Spinal cord (tissue), 10 donors: Measurements from ENCODE around the gene ZNF76. TPM values are rescaled to one million over a fixed set of nuclear protein-coding genes. Genes with fewer than 3 reads are reported as not detected.
"Not testable (repeated sequence)": the region's sequence is repeated elsewhere in the genome, so short reads cannot be mapped to it uniquely, and the experiment has no call there.

Source experiments
- DNase-seq, 6 donors: peaks; one replicate each; pipeline versions ENCODE4 v3.0.0 to v3.0.0-alpha.2; 2013 to 2015; ENCODE audit warnings: low spot score in 6 of 6, low read depth in 4 of 6
- H3K27ac ChIP-seq: one replicate; pipeline ENCODE4 v1.5.1; 2013; ENCODE audit warnings: low read depth, low read length, control low read depth
- H3K27me3 ChIP-seq: one replicate; pipeline ENCODE4 v1.6.1; 2013; ENCODE audit warnings: low read length; ENCODE audit not compliant: control insufficient read depth, insufficient read depth
- H3K36me3 ChIP-seq: one replicate; pipeline ENCODE4 v1.6.1; 2013; ENCODE audit warnings: low read length; ENCODE audit not compliant: control insufficient read depth, insufficient read depth
- H3K4me1 ChIP-seq: one replicate; pipeline ENCODE4 v1.6.1; 2013; ENCODE audit warnings: low read length; ENCODE audit not compliant: control insufficient read depth, insufficient read depth
- H3K4me3 ChIP-seq: one replicate; pipeline ENCODE4 v1.5.1; 2013; ENCODE audit warnings: low read depth, low read length, control low read depth
- H3K9me3 ChIP-seq: one replicate; pipeline ENCODE4 v1.6.1; 2013; ENCODE audit warnings: low read length; ENCODE audit not compliant: control insufficient read depth, insufficient read depth
- WGBS: methylation state at CpG from one replicate; pipeline ENCODE4 v1.1.5; 2013; ENCODE audit warnings: missing lambda C conversion rate; ENCODE audit not compliant: insufficient coverage; 5-methylcytosine and 5-hydroxymethylcytosine counted together
- polyA plus RNA-seq, 2 donors: library from polyadenylated mRNA; unstranded; fragments of 120-200 nt; gene quantifications; one replicate each; pipeline ENCODE4 v1.2.1, GENCODE V29; 2013; ENCODE audit not compliant: insufficient read length in 2 of 2
- total RNA-seq, 2 donors: library from RNA; depleted of rRNA in 1 of 2; stranded (reverse); fragments of 120-200 nt in 1 of 2; fragments of >200 nt in 1 of 2; gene quantifications; one replicate each; pipeline versions ENCODE4 v1.2.3 to v1.2.4, GENCODE V29; 2013 to 2014
- donor health status: healthy.

The ZNF76 gene
- total and polyA plus RNA-seq, 4 donors: 15.5 to 61.2 (median 37.7) TPM

GRCh38 chr6:35305117-35305516 is 45.6 kb downstream of the ZNF76 start:
- H3K27me3 ChIP-seq: no peaks in the 10 kb centered on the region
- H3K27ac ChIP-seq: no peak overlapping the region
- no peaks in the 10 kb centered on the region for H3K9me3 ChIP-seq
- no peaks in the 10 kb centered on the region for H3K4me1 ChIP-seq
- WGBS: 80% methylated on average over 1 of the region's 8 CpGs
- no peaks in the 10 kb centered on the region for H3K36me3 ChIP-seq
- no peak overlapping the region for H3K4me3 ChIP-seq
- DNase-seq: no peak

- H3K4me1 ChIP-seq, H3K27ac ChIP-seq, DNase-seq, H3K4me3 ChIP-seq, H3K36me3 ChIP-seq, H3K27me3 ChIP-seq, H3K9me3 ChIP-seq: not testable (repeated sequence)
- WGBS: 96% methylated on average over 12 of the region's 15 CpGs
Observed at GRCh38 chr6:35307138-35307537, 47.6 kb downstream of the ZNF76 start.

GRCh38 chr6:35308543-35308942 is 49.0 kb downstream of the ZNF76 start:
- not testable (repeated sequence) for H3K36me3 ChIP-seq, DNase-seq, H3K27me3 ChIP-seq, H3K4me3 ChIP-seq, H3K9me3 ChIP-seq, H3K4me1 ChIP-seq, H3K27ac ChIP-seq
- no CpG with 5 or more reads among the region's 2 CpGs for WGBS

- Histone ChIP-seq H3K4me3 (no peak overlapping the region), H3K9me3 (no peaks in the 10 kb centered on the region), H3K27ac (no peak overlapping the region), H3K27me3 (no peaks in the 10 kb centered on the region), H3K36me3 (peaks cover 3% of the 10 kb centered on the region), H3K4me1 (no peaks in the 10 kb centered on the region)
- DNase-seq: no peak
- WGBS: 89% methylated on average over 9 of the region's 9 CpGs
Observed at GRCh38 chr6:35309611-35310264, 50.2 kb downstream of the ZNF76 start.

GRCh38 chr6:35310265-35310831 is 50.8 kb downstream of the ZNF76 start:
- Histone ChIP-seq H3K4me3 (no peak overlapping the region), H3K36me3 (peaks cover 3% of the 10 kb centered on the region), H3K4me1 (no peaks in the 10 kb centered on the region), H3K27me3 (no peaks in the 10 kb centered on the region), H3K9me3 (no peaks in the 10 kb centered on the region), H3K27ac (no peak overlapping the region)
- DNase-seq: no peak
- 75% methylated on average over 6 of the region's 6 CpGs for WGBS

- WGBS: 78% methylated on average over 4 of the region's 6 CpGs
- no peak for DNase-seq
- H3K27ac ChIP-seq: no peak overlapping the region
Observed at GRCh38 chr6:35311390-35312075, 52.0 kb downstream of the ZNF76 start.

GRCh38 chr6:35312076-35312800 is 52.7 kb downstream of the ZNF76 start:
- WGBS: 93% methylated on average over 18 of the region's 19 CpGs
- Histone ChIP-seq H3K4me1 (no peaks in the 10 kb centered on the region), H3K36me3 (peaks cover 3% of the 10 kb centered on the region), H3K27ac (no peak overlapping the region), H3K4me3 (no peak overlapping the region), H3K9me3 (no peaks in the 10 kb centered on the region), H3K27me3 (no peaks in the 10 kb centered on the region)
- no peak for DNase-seq

More at GRCh38 chr6:35311390-35312075, 52.0 kb downstream of the ZNF76 start:
- Histone ChIP-seq H3K9me3 (no peaks in the 10 kb centered on the region), H3K4me1 (no peaks in the 10 kb centered on the region), H3K27me3 (no peaks in the 10 kb centered on the region), H3K36me3 (peaks cover 3% of the 10 kb centered on the region), H3K4me3 (no peak overlapping the region)

GRCh38 chr6:35312807-35313206 is 53.3 kb downstream of the ZNF76 start:
- Histone ChIP-seq H3K27me3 (no peaks in the 10 kb centered on the region), H3K27ac (no peak overlapping the region), H3K9me3 (no peaks in the 10 kb centered on the region), H3K36me3 (peaks cover 3% of the 10 kb centered on the region), H3K4me1 (peaks cover 4% of the 10 kb centered on the region), H3K4me3 (no peak overlapping the region)
- no peak for DNase-seq
- no CpG with 5 or more reads among the region's 2 CpGs for WGBS

GRCh38 chr6:35317483-35318195 is 58.1 kb downstream of the ZNF76 start:
- Histone ChIP-seq H3K36me3 (no peaks in the 10 kb centered on the region), H3K4me1 (peaks cover 16% of the 10 kb centered on the region), H3K4me3 (peak overlapping the region; percentile 40), H3K27ac (no peak overlapping the region), H3K9me3 (no peaks in the 10 kb centered on the region), H3K27me3 (no peaks in the 10 kb centered on the region)
- 11% methylated on average over 24 of the region's 28 CpGs for WGBS
- DNase-seq: peak in 1 of 6 donors; percentile 82
